Right ventricle myocardium superior (tissue), 1 donor: Measurements from ENCODE around the gene RUVBL2. TPM values are rescaled to one million over a fixed set of nuclear protein-coding genes. Genes with fewer than 3 reads are reported as not detected.
A peak's percentile ranks its signal among the peaks of the same experiment; 100 is the strongest.

Experiments
- ATAC-seq: fragments of 200-7000 bp; cut with Tn5 transposase; one replicate; pipeline ENCODE4 v1.9.1; 2020; ENCODE audit warnings: mild to moderate bottlenecking; ENCODE audit not compliant: poor library complexity
- DNase-seq: peaks from one replicate; pipeline ENCODE4 v3.0.0-alpha.2; 2020
- intact Hi-C: fragments of 100-400 bp; cut with DNase I; formaldehyde crosslinking; loops from one replicate; pipeline ENCODE4 v1.11.2; 2022
- total RNA-seq: library from RNA; stranded (reverse); fragmentation: NEBNext Ultra II Directional; extraction: Animal tissue kit (Norgen Biotek cat#: 25700); gene quantifications from one replicate; pipeline ENCODE4 v1.2.1, GENCODE V29; 2021
- donor health status: DM: no; HTN: yes; CAD: no; lungs with severe emphysema.

The RUVBL2 gene
- total RNA-seq, 1 donor from 2014 or later = 41.7 TPM

DNA sequence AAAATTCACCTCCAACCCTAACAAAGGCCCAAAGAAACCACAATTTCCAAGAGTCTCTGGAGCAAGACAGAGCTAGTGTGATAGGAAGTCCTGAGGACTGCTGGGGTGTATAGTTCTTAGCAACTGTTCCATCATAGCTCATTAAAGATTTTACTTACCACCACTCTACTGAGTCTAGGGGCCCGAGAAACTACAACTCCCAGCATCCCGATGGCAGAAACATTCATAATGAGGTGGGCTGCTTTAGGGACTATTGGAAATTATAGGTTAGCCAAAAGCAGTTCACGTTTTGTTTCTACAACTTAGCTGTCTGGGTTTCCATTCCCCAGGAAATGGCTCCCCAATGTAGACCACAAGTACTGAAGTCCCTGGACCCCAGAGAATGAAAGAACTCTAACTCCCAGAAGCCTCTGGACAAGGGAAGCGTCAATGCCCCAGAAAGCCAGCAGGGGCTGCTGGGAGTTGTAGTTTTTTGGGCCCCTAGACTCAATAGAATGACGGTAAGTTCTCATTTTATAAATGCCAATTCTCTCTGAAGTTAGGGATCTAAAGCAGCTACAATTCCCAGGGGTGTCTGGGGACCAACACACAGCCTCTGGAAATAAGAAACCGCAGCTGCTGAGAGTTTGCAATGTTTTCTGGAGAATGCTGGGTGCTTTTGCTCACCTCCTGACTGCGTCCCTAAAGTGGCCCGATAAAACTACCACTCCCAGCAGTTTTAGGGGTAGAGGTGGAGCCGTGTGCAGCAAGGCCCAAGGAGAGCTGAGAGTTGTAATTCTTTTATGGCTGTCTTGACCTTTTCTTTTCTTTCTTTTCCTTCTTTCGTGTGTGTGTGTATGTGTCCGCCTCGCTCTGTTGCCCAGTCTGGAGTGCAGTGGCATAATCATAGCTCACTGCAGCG, 17.5 kb upstream of the RUVBL2 start:
- ATAC-seq (no peak), DNase-seq (no peak)
- intact Hi-C loops = loop anchor here (10.0 kb wide), 1 partner anchor 171 kb away; no protein-coding TSS in a partner anchor

- no peak for ATAC-seq
- intact Hi-C loops = loop anchor here (10.0 kb wide), 1 partner anchor 172 kb away; no protein-coding TSS in a partner anchor
- no peak for DNase-seq
Measured at GRCh38 chr19:48977061-48977460, 16.6 kb upstream of the RUVBL2 start.

GRCh38 chr19:48982280-48982679, 11.4 kb upstream of the RUVBL2 start:
- ATAC-seq (no peak), DNase-seq (no peak)
- intact Hi-C loops = no loop called here

DNA sequence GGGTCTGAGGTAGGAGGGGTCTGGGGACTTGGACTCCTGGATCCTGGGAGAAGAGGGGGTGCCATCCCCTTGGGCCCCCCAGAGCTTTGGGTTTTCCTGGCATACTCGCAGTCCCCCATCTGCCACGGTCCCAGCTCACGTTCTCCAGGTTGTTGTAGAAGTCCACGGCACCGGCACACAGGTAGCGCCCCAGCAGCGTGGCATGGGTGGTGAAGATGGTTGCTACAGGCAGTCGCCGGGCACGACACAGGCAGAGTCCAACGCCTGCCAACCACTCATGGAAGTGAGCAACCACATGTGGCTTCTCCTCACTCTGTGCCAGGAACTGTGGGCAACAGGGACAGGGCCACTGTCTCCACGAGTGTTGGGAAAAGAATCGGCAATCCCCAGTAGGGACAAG, 8.0 kb upstream of the RUVBL2 start:
- ATAC-seq (no peak), DNase-seq (no peak)
- intact Hi-C loops = no loop called here

DNA sequence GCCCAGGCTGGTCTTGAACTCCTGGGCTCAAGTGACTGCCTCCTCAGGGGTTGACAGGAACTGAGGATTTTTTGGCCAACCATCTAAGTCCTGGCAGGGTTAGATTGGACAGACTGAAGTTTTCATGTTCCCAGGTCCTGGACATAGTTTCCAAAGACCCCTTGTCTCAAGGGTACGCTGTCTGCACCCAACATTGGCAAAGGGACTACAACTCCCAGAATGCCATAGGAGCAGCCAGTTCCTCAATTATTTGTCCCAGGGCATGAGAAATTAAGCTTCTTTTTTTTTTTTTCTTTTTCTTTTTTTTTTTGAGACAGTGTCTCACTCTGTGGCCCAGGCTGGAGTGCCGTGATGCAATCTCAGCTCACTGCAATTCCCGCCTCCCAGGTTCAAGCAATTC, 7.5 kb upstream of the RUVBL2 start:
- intact Hi-C loops = no loop called here

GRCh38 chr19:48987323-48987722, 6.4 kb upstream of the RUVBL2 start:
- ATAC-seq (no peak), DNase-seq (no peak)
- intact Hi-C loops = no loop called here

More for the DNA sequence above, 7.5 kb upstream of the RUVBL2 start:
- no peak for DNase-seq
- ATAC-seq = no peak

- ATAC-seq = no peak
- no peak for DNase-seq
- intact Hi-C loops = no loop called here
Measured at GRCh38 chr19:48988286-48988685, 5.4 kb upstream of the RUVBL2 start.

DNA sequence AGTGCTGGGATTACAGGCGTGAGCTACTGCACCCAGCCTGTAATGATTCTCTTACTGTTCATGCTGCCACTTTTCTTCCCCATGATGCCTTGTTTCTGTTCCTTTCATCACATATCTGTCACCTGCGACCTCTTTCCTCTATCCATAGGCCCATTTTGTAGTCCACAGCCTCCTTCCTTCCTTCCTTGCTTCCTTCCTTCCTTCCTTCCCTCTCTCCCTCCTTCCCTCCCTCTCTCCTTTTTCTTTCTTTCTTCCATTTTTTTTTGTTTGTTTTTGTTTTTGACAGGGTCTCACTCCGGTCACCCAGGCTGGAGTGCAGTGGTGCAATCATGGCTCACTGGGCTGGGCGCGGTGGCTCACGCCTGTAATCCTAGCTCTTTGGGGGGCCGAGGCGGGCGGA, 4.8 kb upstream of the RUVBL2 start:
- ATAC-seq (no peak), DNase-seq (no peak)
- intact Hi-C loops = no loop called here

DNA sequence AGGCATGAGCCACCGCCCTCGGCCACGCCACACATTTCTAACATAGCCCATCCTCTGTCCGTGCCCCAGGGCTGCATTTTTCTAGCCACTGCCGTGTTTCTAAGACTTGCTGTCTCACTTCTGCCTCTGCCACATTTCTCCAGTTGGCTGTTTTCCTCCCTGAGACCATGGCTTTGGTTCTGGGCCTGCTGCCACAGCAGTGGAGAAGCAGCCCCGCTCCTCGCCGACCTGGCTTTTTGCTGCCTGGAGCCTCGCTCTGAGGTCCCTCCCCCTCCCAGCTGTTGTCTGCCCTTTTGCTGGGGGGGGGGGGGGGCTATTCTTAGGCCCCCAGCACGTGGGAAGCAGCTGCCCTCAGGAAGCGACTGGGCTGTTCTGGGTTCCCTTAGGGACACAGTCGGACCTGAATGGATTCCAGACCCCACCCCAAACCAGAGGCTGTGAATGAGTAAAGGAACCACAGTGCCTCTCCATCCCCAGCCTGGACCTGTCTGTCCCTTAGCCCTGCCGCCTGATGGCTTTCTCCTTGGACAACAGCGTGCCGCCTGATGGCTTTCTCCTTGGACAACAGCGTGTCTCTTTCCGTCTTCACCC, 3.9 kb upstream of the RUVBL2 start:
- intact Hi-C loops = no loop called here
- ATAC-seq = peak; percentile 2
- peak; percentile 62 for DNase-seq

- no peak for DNase-seq
- ATAC-seq = no peak
- intact Hi-C loops = no loop called here
Measured at GRCh38 chr19:48990400-48990799, 3.3 kb upstream of the RUVBL2 start.

DNA sequence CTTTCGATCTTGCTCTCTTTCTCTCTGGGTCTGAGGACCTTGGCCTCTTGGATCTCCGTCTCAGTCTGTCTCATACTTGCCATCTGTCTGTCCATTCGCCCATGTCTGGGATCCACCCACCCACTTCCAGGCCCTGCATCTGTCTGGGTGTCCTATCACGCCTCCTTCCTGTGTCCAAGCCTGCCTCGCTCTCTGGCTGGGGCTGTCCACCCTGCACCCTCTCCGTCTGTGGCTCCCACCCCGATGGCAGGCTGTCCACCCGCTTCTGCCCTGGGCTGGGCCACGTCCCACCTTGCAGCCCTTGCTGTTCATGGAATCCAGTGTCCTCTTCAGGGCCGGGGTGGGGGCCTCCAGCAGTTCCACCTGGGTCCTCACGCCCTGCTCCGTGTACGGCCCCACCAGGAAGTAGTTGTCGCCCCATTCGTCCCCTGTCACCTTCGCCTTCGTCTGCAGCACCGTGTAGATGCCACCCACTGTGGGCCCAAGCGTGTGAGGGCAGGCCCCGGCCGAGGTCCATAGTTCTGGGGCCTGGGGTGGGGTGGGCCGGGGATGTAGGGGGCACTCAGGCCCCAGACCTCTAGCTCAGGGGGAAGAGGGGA, 2.6 kb upstream of the RUVBL2 start:
- intact Hi-C loops = no loop called here
- no peak for DNase-seq
- ATAC-seq = no peak

GRCh38 chr19:48991873-48992580, 1.7 kb upstream of the RUVBL2 start:
- peak; percentile 69 for DNase-seq
- ATAC-seq = peak; percentile 56
- intact Hi-C loops = no loop called here

- DNase-seq = no peak
- intact Hi-C loops = no loop called here
- peak; percentile 4 for ATAC-seq
Measured at GRCh38 chr19:48992581-48993174, 1.0 kb upstream of the RUVBL2 start.

DNA sequence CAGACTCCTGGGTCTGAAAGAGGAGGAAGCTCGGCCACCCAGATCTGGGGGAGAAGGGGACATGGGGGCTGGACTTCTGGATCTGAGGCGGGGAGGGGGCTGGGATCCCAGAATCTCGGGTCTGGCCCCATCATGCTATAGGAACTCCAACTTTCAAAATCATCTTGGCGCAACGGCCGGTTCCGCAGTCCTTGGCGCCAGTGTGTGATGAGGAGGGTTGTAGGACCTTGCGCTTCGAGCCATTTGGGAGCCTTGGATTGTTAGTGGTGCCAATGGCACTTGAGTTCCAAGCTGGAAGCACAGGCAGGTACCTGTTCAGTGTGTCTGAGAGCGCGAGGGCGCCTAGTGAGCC, 324 bp downstream of the RUVBL2 start:
- ATAC-seq (no peak), DNase-seq (no peak)
- intact Hi-C loops = no loop called here

DNA sequence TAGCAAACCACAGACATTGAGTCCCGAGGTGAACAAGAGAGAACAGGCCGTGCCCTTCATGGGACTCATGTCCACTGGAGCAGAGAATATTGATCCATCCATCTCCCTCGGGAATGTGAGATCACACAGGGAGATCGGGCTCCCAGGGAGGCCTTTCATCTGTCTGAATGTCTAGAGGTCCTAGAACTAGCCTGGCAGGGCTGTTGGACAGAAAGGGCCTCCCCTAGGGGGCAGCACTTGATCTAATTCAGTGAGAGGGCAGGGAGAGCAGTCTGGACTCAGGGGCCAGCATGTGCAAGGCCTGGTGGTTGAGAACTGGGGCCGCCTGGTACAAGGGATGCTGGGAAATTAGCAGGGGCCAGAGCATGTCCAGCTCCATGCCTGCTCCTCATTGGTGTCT, 4.3 kb downstream of the RUVBL2 start:
- ATAC-seq = no peak
- no peak for DNase-seq
- intact Hi-C loops = no loop called here

DNA sequence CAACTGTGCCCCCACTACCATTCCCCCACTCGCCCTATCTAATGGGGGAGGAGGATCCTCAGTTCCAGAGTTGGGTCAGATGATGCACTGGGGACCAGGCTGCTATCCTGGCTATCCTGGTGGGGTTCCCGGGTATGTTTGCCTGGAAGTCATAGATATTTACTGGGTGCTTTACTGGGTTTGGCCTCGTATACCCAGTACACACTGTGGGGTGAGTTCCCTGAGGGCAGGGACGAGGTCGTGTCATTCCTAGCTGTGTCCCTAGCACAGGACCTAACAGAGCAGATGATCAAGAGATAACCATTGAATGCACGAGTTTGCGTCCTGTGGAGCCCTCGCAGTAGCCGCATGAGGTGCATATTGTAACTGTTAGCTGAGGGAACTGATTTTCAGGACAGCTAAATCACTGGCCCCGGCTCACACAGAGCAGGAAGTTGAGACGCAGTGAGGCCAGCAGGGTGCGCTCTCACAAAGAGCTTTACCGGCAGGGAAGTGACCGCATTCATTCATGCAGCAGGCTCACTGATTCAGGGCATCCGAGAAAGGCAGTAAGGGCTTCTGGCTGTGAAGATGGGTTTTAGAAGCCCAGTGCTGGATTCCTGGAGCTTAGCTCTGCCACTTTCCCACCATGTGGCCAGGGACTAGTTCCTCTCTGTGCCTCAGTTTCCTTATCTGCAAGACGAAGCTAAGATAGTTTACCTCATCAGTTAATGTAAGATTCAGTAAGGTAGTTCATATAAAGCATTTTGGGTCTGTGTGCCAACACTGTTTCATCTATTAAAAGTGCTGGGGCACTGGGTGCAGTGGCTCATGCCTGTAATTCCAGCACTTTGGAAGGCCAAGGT, 6.0 kb downstream of the RUVBL2 start:
- no peak for ATAC-seq
- intact Hi-C loops = no loop called here
- DNase-seq = no peak

GRCh38 chr19:49004133-49004532, 10.4 kb downstream of the RUVBL2 start:
- DNase-seq = no peak
- no peak for ATAC-seq
- intact Hi-C loops = no loop called here

- DNase-seq (no peak), ATAC-seq (no peak)
- intact Hi-C loops = no loop called here
Measured at GRCh38 chr19:49004964-49005614, 11.4 kb downstream of the RUVBL2 start.
